Measurements from ENCODE around the gene TRAF7. TPM values are rescaled to one million over a fixed set of nuclear protein-coding genes. Genes with fewer than 3 reads are reported as not detected.
"Not testable (repeated sequence)": the region's sequence is repeated elsewhere in the genome, so short reads cannot be mapped to it uniquely, and the experiment has no call there.

Gene TRAF7
- 69.8 and 70.7 TPM in 2 replicates for total RNA-seq

- Mint-ChIP-seq H3K4me1 (ENCODE audit: low read depth) (peaks cover 20% of the 10 kb centered on the region), H3K9me3 (no peaks in the 10 kb centered on the region), H3K4me3 (ENCODE audit: low read depth) (peak within 1 kb of the TSS; percentile 92), H3K27ac (peak within 1 kb of the TSS; percentile 87), H3K27me3 (ENCODE audit: low read depth) (no peaks in the 10 kb centered on the region), H3K36me3 (ENCODE audit: low read depth) (peaks cover 48% of the 10 kb centered on the region)
- intact Hi-C loops (cut with micrococcal nuclease) = loop anchor here (1.0 to 10.0 kb wide), 3 partner anchors 59 to 359 kb away; partner anchors contain the start of genes ATP6V0C and PGP
- DNase-seq (ENCODE audit: low spot score) = peak; percentile 98
Observed at GRCh38 chr16:2155091-2155950, at the start of gene TRAF7. TRAF7 (plus strand) TSS chr16:2155782; CDS start chr16:2163921, 8,139 bp downstream.

- not testable (repeated sequence) for H3K36me3 Mint-ChIP-seq (ENCODE audit: low read depth); H3K9me3 Mint-ChIP-seq
Observed at GRCh38 chr16:2106211-2106610, 49.4 kb upstream of the TRAF7 start.

GRCh38 chr16:2107121-2107790 lies 48.3 kb upstream of the TRAF7 start:
- H3K36me3 Mint-ChIP-seq (ENCODE audit: low read depth); intact Hi-C loops (cut with micrococcal nuclease); H3K4me3 Mint-ChIP-seq (ENCODE audit: low read depth); H3K9me3 Mint-ChIP-seq; DNase-seq (ENCODE audit: low spot score); H3K27ac Mint-ChIP-seq; H3K4me1 Mint-ChIP-seq (ENCODE audit: low read depth); H3K27me3 Mint-ChIP-seq (ENCODE audit: low read depth): not testable (repeated sequence)

More at GRCh38 chr16:2106211-2106610, 49.4 kb upstream of the TRAF7 start:
- H3K4me3 Mint-ChIP-seq (ENCODE audit: low read depth); H3K27ac Mint-ChIP-seq; H3K4me1 Mint-ChIP-seq (ENCODE audit: low read depth); DNase-seq (ENCODE audit: low spot score); intact Hi-C loops (cut with micrococcal nuclease); H3K27me3 Mint-ChIP-seq (ENCODE audit: low read depth): not testable (repeated sequence)

- H3K27ac Mint-ChIP-seq; DNase-seq (ENCODE audit: low spot score); intact Hi-C loops (cut with micrococcal nuclease); H3K4me3 Mint-ChIP-seq (ENCODE audit: low read depth); H3K4me1 Mint-ChIP-seq (ENCODE audit: low read depth); H3K27me3 Mint-ChIP-seq (ENCODE audit: low read depth); H3K9me3 Mint-ChIP-seq; H3K36me3 Mint-ChIP-seq (ENCODE audit: low read depth): not testable (repeated sequence)
Observed at GRCh38 chr16:2107791-2108125, 47.8 kb upstream of the TRAF7 start.

GRCh38 chr16:2108446-2109270 lies 46.9 kb upstream of the TRAF7 start:
- H3K27ac Mint-ChIP-seq; H3K4me1 Mint-ChIP-seq (ENCODE audit: low read depth); H3K9me3 Mint-ChIP-seq; intact Hi-C loops (cut with micrococcal nuclease); DNase-seq (ENCODE audit: low spot score); H3K36me3 Mint-ChIP-seq (ENCODE audit: low read depth); H3K27me3 Mint-ChIP-seq (ENCODE audit: low read depth); H3K4me3 Mint-ChIP-seq (ENCODE audit: low read depth): not testable (repeated sequence)

- H3K36me3 Mint-ChIP-seq (ENCODE audit: low read depth); H3K27ac Mint-ChIP-seq; H3K9me3 Mint-ChIP-seq; intact Hi-C loops (cut with micrococcal nuclease); H3K4me3 Mint-ChIP-seq (ENCODE audit: low read depth); H3K4me1 Mint-ChIP-seq (ENCODE audit: low read depth); DNase-seq (ENCODE audit: low spot score); H3K27me3 Mint-ChIP-seq (ENCODE audit: low read depth): not testable (repeated sequence)
Observed at GRCh38 chr16:2109271-2109580, 46.4 kb upstream of the TRAF7 start.

- H3K9me3 Mint-ChIP-seq; H3K27ac Mint-ChIP-seq; intact Hi-C loops (cut with micrococcal nuclease); H3K36me3 Mint-ChIP-seq (ENCODE audit: low read depth); H3K27me3 Mint-ChIP-seq (ENCODE audit: low read depth); H3K4me1 Mint-ChIP-seq (ENCODE audit: low read depth); DNase-seq (ENCODE audit: low spot score); H3K4me3 Mint-ChIP-seq (ENCODE audit: low read depth): not testable (repeated sequence)
Observed at GRCh38 chr16:2109872-2110271, 45.7 kb upstream of the TRAF7 start.

GRCh38 chr16:2110332-2111008 lies 45.1 kb upstream of the TRAF7 start:
- intact Hi-C loops (cut with micrococcal nuclease); H3K4me1 Mint-ChIP-seq (ENCODE audit: low read depth); H3K27ac Mint-ChIP-seq; H3K9me3 Mint-ChIP-seq; H3K4me3 Mint-ChIP-seq (ENCODE audit: low read depth); H3K36me3 Mint-ChIP-seq (ENCODE audit: low read depth); DNase-seq (ENCODE audit: low spot score); H3K27me3 Mint-ChIP-seq (ENCODE audit: low read depth): not testable (repeated sequence)

- H3K27ac Mint-ChIP-seq; H3K36me3 Mint-ChIP-seq (ENCODE audit: low read depth); H3K27me3 Mint-ChIP-seq (ENCODE audit: low read depth); intact Hi-C loops (cut with micrococcal nuclease); H3K9me3 Mint-ChIP-seq; H3K4me1 Mint-ChIP-seq (ENCODE audit: low read depth); H3K4me3 Mint-ChIP-seq (ENCODE audit: low read depth); DNase-seq (ENCODE audit: low spot score): not testable (repeated sequence)
Observed at GRCh38 chr16:2111009-2111353, 44.6 kb upstream of the TRAF7 start.

GRCh38 chr16:2111412-2112335 lies 43.9 kb upstream of the TRAF7 start:
- H3K4me1 Mint-ChIP-seq (ENCODE audit: low read depth); H3K9me3 Mint-ChIP-seq; intact Hi-C loops (cut with micrococcal nuclease); H3K36me3 Mint-ChIP-seq (ENCODE audit: low read depth); DNase-seq (ENCODE audit: low spot score); H3K27me3 Mint-ChIP-seq (ENCODE audit: low read depth); H3K27ac Mint-ChIP-seq; H3K4me3 Mint-ChIP-seq (ENCODE audit: low read depth): not testable (repeated sequence)

- H3K4me1 Mint-ChIP-seq (ENCODE audit: low read depth); intact Hi-C loops (cut with micrococcal nuclease); DNase-seq (ENCODE audit: low spot score); H3K27ac Mint-ChIP-seq; H3K36me3 Mint-ChIP-seq (ENCODE audit: low read depth); H3K9me3 Mint-ChIP-seq; H3K4me3 Mint-ChIP-seq (ENCODE audit: low read depth); H3K27me3 Mint-ChIP-seq (ENCODE audit: low read depth): not testable (repeated sequence)
Observed at GRCh38 chr16:2112539-2113106, 43.0 kb upstream of the TRAF7 start.

- H3K4me1 Mint-ChIP-seq (ENCODE audit: low read depth); H3K27me3 Mint-ChIP-seq (ENCODE audit: low read depth); H3K9me3 Mint-ChIP-seq; H3K27ac Mint-ChIP-seq; H3K4me3 Mint-ChIP-seq (ENCODE audit: low read depth); intact Hi-C loops (cut with micrococcal nuclease); DNase-seq (ENCODE audit: low spot score); H3K36me3 Mint-ChIP-seq (ENCODE audit: low read depth): not testable (repeated sequence)
Observed at GRCh38 chr16:2114225-2114624, 41.4 kb upstream of the TRAF7 start.

Measured in activated T-helper 2 cell treated with anti-CD3 and anti-CD28 coated beads, Interferon-gamma antibody, Interleukin-2, Interleukin-4, amounts not matched to agents 10 μg/mL and 5 μg/mL and 100 μg/mL, durations not matched to agents 14 hours and 24 hours and 36 hours (primary cell).